ENCODE data around the gene LBHD1.

LBHD1 gene

DNA sequence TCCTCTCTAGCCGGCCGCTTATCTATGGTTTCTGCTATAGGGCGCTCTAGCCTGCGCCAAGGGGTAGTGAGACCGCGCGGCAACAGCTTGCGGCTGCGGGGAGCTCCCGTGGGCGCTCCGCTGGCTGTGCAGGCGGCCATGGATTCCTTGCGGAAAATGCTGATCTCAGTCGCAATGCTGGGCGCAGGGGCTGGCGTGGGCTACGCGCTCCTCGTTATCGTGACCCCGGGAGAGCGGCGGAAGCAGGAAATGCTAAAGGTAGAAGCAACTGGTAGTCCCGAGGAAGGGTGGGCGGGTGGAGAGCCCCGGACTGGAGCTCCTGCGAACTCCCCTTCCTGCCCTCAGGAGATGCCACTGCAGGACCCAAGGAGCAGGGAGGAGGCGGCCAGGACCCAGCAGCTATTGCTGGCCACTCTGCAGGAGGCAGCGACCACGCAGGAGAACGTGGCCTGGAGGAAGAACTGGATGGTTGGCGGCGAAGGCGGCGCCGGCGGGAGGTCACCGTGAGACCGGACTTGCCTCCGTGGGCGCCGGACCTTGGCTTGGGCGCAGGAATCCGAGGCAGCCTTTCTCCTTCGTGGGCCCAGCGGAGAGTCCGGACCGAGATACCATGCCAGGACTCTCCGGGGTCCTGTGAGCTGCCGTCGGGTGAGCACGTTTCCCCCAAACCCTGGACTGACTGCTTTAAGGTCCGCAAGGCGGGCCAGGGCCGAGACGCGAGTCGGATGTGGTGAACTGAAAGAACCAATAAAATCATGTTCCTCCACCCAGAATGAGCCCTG lies at the start of gene LBHD1, which contains the start of gene UQCC3:
Gene LBHD1 (minus strand): TSS at position 660 of the 782 bp plus-strand sequence. CDS start 2,236 bp downstream, outside the sequence.
Gene UQCC3 (plus strand): TSS at position 66 of the 782 bp plus-strand sequence. CDS start 73 bp downstream, at position 139.
- DNase-seq (ENCODE audit: insufficient read length, low spot score) (peak; percentile 62), FAIRE-seq (no peak)
- TF ChIP-seq POLR2A (IDR thresholded peaks at IDR 0.05; ENCODE audit: low read depth, low read length): peak; percentile 79

GRCh38 chr11:62719302-62719978 lies 47.4 kb upstream of the LBHD1 start:
- no peak for FAIRE-seq
- DNase-seq (ENCODE audit: insufficient read length, low spot score): no peak
- TF ChIP-seq POLR2A (IDR thresholded peaks at IDR 0.05; ENCODE audit: low read depth, low read length): no peak

DNA sequence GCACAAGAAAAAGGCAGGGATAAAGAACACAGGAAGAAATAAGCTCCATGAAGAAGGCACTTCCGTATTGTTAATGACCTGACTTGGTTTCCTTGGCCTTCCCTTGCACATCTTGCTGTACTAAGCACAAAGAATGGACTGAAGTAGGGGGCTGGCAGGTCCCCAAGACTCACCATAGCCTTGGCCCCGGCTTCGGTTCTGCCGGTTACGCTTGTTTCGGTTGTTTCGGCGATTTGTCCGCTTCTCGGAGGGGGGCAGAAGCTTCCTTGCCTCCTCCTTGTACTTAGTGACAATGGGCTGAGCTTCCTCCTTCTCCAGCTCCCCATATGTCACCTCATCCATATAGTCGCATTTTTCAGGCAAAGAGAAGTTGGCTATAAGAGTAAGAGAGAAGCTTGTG lies 44.7 kb upstream of the LBHD1 start:
- DNase-seq (ENCODE audit: insufficient read length, low spot score): no peak
- FAIRE-seq: no peak
- TF ChIP-seq POLR2A (IDR thresholded peaks at IDR 0.05; ENCODE audit: low read depth, low read length): no peak

DNA sequence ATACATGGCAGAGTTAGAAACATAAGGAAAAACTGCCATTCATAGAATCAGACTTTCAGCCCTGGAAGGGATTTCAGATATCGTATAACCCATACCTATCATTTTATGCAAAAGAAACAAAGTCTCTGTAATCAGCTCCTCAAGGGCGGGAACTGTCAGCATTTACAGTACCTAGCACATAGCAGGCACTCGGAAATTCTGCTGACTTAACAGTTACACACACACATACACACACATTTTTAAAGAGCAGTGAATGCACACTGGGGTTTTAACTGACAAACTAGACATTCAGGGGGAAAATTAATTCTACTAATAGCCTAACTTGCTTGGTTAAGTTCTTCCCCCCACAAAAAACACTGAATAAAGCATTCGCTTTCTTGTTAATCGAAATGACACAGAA lies 44.1 kb upstream of the LBHD1 start:
- DNase-seq (ENCODE audit: insufficient read length, low spot score) (no peak), FAIRE-seq (no peak)
- TF ChIP-seq POLR2A (IDR thresholded peaks at IDR 0.05; ENCODE audit: low read depth, low read length): no peak

DNA sequence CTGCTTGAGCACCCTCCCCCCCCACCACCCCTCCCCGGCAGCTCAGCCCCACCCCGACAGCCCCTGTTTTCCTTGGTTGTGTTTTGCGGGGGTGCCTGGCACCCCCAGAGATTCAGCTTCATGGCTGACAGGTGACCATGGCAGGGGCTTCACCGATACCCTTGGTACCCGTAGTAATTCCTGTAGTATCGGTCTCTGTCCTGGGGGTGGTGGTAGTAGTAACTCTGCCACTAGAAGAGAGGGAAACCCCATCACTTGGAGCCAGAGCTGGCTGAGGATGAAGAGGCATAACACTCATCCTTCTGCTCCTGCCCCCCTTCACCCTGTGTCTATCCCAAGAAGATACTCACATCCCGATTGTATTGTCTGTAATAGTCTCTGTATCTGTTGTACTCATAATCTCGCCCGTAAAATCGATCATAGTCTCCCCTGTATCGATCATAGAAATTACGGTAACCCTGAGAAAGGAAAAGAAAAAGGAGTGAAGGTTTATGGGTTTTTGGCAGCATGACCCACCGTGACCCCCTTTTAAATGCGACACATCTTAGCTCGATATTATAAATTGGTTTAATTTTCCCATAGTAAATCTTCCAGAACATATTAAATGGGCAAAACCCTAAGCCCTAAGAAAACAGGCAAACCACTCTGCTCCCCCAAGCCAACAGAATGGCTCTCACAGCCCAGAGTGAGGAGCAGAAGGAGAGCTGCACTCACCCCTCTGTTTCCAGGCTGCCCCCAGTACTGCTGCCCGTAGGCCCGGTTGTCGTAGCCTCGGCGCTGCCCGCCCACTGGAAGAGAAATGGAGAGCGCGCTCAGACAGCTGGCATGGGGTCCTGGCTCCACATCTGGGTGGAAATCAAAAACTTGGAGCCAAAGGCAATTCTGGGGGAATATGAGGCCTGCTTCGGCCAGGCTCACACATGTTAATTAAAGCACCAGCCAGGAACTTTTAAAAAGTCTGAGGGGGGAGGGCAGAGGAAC lies 43.4 kb upstream of the LBHD1 start:
- TF ChIP-seq POLR2A (IDR thresholded peaks at IDR 0.05; ENCODE audit: low read depth, low read length): no peak
- DNase-seq (ENCODE audit: insufficient read length, low spot score) (no peak), FAIRE-seq (no peak)

DNA sequence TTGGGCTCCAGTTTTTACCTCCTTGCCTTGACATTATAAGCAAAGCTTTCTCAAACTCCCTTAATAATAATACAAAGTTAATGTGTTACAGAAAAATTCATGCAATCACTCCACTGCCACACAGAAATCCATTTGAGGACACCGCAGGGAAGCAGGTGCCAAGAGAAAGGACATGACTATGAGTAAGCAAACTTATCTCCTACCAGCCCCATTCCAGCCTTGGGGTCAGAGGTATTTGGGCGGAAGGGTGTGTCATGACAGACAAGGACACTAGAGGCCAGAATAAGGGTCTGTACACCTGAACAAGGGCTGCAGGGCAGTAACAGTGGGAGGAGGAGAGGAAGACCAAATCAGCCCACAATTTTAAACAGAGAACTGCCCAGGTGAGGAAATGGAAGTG lies 41.3 kb upstream of the LBHD1 start:
- TF ChIP-seq POLR2A (IDR thresholded peaks at IDR 0.05; ENCODE audit: low read depth, low read length): no peak
- DNase-seq (ENCODE audit: insufficient read length, low spot score) (no peak), FAIRE-seq (no peak)

DNA sequence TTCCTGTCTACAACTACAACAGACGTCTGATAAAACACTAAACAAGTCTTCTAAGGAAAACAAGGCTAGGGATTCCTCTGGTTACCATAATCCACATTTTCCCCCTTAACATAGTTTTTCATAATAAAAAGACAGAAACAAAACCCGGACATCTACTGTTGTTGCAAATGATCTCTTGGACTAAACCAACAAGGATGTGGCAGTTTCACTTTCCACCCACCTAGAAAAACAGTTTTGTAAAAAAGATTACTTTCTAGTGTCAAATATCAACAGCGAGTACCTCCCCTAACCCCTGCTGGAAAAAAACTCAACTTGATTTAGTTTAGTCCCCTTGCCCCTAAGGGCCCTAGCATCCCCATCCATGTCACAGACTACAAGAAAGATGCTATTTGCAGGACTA lies 40.8 kb upstream of the LBHD1 start:
- no peak for TF ChIP-seq POLR2A (IDR thresholded peaks at IDR 0.05; ENCODE audit: low read depth, low read length)
- FAIRE-seq (no peak), DNase-seq (ENCODE audit: insufficient read length, low spot score) (no peak)

DNA sequence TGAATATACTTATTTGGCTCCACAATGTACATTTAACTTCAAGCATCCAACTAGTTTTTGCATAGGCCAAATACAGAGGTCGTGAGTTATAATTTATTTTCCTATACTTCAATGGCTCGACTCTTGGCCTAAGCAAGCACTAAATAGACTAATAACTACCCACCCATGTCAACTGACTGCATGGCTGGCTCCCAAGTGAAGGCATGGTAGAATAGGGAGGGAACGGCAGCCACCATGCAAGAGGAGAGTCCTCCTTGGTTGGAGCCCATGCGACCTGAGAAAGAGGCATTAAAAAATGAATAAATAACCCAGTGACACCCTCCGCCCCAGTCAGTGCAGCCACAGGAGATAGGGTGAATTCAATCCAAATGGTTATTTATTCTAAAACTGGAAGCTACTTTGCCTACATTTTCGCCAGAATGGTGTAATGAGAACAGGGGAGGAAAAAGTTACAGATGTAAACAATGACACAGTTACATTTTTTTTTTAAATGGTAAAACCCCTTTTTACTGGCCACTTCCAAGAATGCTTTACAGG lies 40.3 kb upstream of the LBHD1 start:
- DNase-seq (ENCODE audit: insufficient read length, low spot score) (no peak), FAIRE-seq (no peak)
- TF ChIP-seq POLR2A (IDR thresholded peaks at IDR 0.05; ENCODE audit: low read depth, low read length): no peak

- TF ChIP-seq POLR2A (IDR thresholded peaks at IDR 0.05; ENCODE audit: low read depth, low read length): no peak
- FAIRE-seq: no peak
- DNase-seq (ENCODE audit: insufficient read length, low spot score): no peak
Observed at GRCh38 chr11:62710001-62710345, 37.9 kb upstream of the LBHD1 start.

DNA sequence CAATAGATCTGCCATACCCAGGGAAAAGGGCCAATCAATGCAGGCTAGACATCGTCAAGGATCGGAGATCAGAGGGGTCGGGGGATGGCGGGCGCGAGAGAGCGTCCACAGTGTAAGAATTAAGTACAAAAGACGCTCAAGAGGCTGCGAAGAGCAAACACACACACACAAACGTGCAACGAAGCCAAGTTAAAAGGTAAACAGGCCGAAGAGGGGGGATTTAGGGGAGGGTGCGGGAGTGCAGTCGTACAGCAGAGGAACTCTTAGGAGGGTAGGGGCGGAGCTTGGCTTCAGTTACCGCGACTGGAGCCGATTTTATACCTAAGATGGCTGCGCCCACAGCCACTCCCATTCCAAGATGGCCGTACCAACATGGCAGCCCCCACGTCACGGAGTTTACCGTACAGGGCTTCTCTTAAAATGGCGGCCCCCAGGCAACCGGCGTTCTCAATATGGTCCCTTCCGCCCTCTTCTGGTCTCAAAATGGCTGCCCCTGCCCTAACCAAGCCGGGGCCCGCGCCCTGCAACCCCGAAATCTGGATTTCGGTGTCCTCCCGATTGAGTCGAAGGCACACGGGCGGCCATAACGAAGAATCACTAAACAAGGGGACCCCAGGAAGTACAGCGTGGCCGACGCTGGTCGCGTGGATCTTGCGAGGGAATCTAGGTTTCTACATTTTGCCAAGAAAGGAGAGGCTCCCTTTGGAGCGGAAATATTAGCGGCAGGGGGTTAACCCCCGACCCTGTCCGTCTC lies 37.4 kb upstream of the LBHD1 start:
- DNase-seq (ENCODE audit: insufficient read length, low spot score): no peak
- no peak for FAIRE-seq
- peak; percentile 33 for TF ChIP-seq POLR2A (IDR thresholded peaks at IDR 0.05; ENCODE audit: low read depth, low read length)

DNA sequence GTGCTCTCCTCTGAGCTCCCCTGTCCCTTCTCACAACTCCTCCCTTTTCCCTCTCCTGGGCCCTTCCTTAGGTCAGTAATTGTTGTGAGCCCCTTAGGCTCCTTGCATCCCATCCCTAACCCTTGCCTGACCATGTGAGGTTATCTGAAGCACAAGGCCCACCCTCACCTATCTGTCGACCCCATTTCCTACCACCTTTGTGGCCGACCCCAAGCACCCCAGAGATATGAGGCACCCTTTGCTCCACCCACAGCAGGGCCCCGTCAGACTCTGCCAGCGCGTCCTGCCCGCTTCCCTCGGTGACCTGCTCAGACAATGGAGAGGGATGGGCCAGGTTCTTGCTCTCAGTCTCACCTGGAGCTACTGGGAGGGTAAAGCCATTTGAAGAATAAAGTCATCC lies 36.7 kb upstream of the LBHD1 start:
- TF ChIP-seq POLR2A (IDR thresholded peaks at IDR 0.05; ENCODE audit: low read depth, low read length): no peak
- no peak for DNase-seq (ENCODE audit: insufficient read length, low spot score)
- FAIRE-seq: no peak

DNA sequence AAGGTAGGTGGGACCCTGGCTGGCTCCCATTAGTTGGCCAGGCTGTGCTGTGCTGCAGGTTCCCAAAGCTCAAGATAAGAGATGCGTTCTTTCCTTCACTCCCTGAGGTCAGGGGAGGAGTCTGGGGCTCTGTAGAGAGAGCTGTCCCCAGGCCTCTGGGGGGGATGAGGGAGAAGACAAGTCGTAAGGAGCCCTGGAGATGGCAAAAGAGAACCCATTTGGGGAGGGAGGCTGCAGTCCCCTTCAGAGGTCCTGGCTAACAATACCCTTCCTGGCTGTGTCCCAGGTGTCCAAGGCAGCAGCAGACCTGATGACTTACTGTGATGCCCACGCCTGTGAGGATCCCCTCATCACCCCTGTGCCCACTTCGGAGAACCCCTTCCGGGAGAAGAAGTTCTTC lies 36.3 kb upstream of the LBHD1 start:
- no peak for TF ChIP-seq POLR2A (IDR thresholded peaks at IDR 0.05; ENCODE audit: low read depth, low read length)
- DNase-seq (ENCODE audit: insufficient read length, low spot score): no peak
- no peak for FAIRE-seq

DNA sequence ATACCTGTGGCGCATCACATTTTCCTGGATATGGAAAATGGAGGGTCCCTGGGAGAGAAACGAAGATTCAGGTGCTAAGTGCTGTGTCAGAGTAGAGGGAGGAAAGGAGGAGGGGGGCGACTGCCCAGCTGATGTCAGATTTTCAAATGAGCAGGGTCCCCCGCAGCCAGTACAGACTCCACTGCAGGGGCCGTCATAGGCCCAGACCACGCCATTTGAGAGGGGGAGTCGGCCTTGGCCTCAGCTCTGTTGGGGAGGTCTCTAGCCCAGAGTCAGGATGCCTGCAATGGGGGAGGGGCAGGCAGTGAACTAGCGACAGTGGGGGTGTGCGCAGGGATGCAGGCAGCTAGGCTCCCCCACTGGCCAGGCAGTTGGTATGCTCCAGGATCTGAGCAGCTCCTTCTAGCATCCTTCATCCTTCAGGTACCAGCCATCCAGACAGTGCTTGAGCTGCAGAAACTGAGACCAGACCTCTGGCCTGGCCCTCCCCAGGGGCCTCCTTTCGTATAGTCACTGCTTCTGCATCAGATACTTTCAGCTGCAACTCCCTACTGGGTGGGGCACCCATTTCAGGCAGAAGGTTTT lies 35.3 kb upstream of the LBHD1 start, which contains the start of the genes BSCL2 and GNG3:
Gene BSCL2 (minus strand): TSS at position 148 of the 585 bp plus-strand sequence. CDS start 229 bp downstream, outside the sequence.
Gene GNG3 (plus strand): TSS at position 400 of the 585 bp plus-strand sequence. CDS start 620 bp downstream, outside the sequence.
- DNase-seq (ENCODE audit: insufficient read length, low spot score) (no peak), FAIRE-seq (no peak)
- TF ChIP-seq POLR2A (IDR thresholded peaks at IDR 0.05; ENCODE audit: low read depth, low read length): no peak
